SJCRH30 (cell line): ENCODE results near the gene CHID1. TPM values are rescaled to one million over a fixed set of nuclear protein-coding genes. Genes with fewer than 3 reads are reported as not detected.

Source experiments
- DNase-seq, 2 experiments: peaks; one replicate each; pipeline ENCODE4 v3.0.0-alpha.2; 2015 to 2020
- H3K27ac ChIP-seq: fragments of 250-450 bp; sonication (Bioruptor Pico); 2 replicates; pipeline ENCODE4 v1.5.1; 2020; ENCODE audit warnings: mild to moderate bottlenecking, moderate library complexity
- H3K27me3 ChIP-seq: fragments of 250-450 bp; sonication (Bioruptor Pico); 2 replicates; pipeline ENCODE4 v1.5.1; 2020; ENCODE audit warnings: mild to moderate bottlenecking, moderate library complexity
- H3K36me3 ChIP-seq: fragments of 250-450 bp; sonication (Bioruptor Pico); 2 replicates; pipeline ENCODE4 v1.5.1; 2020; ENCODE audit warnings: mild to moderate bottlenecking, moderate library complexity
- H3K4me1 ChIP-seq: fragments of 250-450 bp; sonication (Bioruptor Pico); 2 replicates; pipeline ENCODE4 v1.5.1; 2020; ENCODE audit warnings: mild to moderate bottlenecking, moderate library complexity
- H3K4me3 ChIP-seq: fragments of 250-450 bp; sonication (Bioruptor Pico); 2 replicates; pipeline ENCODE4 v1.5.1; 2020; ENCODE audit warnings: mild to moderate bottlenecking, moderate library complexity
- H3K9me3 ChIP-seq: fragments of 250-450 bp; sonication (Bioruptor Pico); replicated peaks from 2 replicates; pipeline ENCODE4 v1.5.1; 2020; ENCODE audit warnings: mild to moderate bottlenecking, moderate library complexity
- total RNA-seq: library from RNA; depleted of rRNA; stranded (reverse); fragments of >200 nt; shearing (Covaris generic); gene quantifications from 2 replicates; pipeline ENCODE4 v1.2.3, GENCODE V29; 2014

CHID1 gene
- total RNA-seq, 1 experiment from 2014 or later: 56.7 TPM

DNA sequence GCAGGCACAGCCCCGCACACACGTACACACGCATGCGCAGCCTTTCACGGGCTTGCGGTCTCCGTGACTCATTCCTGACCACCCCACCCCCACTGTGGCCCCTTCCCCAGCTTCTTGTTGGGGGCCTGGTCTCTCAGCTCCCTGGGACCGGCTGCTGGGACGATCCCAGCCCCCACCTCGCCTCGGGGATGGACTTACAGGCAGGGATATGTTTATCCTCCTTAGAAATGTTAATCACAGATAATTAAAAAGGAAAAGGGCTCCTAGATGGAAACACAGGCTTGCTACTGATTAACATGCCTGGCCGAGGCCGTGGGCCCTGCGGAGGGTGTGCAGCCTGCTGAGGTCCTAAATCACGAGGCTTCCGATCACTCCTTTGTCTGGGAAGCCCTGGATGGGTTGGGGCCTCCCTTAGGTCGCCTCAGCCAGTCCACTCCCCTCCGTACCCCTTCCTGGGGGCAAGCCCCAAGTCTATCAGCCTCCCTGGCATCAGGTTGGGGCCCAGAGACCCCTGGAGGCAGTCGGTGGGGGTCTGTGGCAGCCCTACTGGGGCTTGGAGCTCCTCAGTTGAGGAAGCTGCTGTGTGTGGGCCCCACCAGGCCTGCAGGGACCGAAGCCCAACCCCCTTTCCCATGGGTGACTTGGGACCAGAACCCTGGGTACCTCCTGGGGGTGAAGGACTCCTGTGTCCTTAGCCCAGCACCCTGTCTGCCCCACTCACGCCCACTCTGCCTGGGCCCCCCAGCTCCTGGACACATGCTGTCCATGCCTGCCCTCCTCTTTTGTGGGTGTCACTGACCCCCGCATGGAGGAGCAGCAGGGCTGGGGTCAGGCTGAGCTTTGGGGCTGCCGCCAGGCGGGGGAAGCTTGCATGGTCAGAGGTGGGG lies 47.3 kb downstream of the CHID1 start:
- Histone ChIP-seq H3K27ac (no peak overlapping the region), H3K9me3 (no peaks in the 10 kb centered on the region), H3K4me1 (peaks cover 28% of the 10 kb centered on the region), H3K4me3 (no peak overlapping the region), H3K27me3 (no peaks in the 10 kb centered on the region), H3K36me3 (no peaks in the 10 kb centered on the region)
- no peak for DNase-seq

DNA sequence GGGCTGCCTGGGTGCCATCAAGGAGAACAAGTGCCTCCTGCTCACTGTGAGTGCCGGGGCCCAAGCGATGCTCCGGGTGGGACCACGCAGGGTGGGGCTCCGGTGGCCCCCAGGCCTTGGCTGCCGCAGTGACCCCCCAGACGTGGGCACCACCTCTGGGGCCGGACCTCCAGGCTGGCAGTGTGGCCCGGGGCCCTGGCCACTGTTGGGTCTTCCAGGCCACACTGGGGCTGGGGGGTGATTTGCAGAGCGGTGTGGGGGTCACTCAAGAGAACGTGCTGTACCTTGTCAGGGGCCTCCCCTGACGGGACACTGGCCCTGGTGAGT lies 48.0 kb downstream of the CHID1 start:
- Histone ChIP-seq H3K9me3 (no peaks in the 10 kb centered on the region), H3K27ac (no peak overlapping the region), H3K4me3 (no peak overlapping the region), H3K27me3 (no peaks in the 10 kb centered on the region), H3K4me1 (peaks cover 28% of the 10 kb centered on the region), H3K36me3 (no peaks in the 10 kb centered on the region)
- no peak for DNase-seq

DNA sequence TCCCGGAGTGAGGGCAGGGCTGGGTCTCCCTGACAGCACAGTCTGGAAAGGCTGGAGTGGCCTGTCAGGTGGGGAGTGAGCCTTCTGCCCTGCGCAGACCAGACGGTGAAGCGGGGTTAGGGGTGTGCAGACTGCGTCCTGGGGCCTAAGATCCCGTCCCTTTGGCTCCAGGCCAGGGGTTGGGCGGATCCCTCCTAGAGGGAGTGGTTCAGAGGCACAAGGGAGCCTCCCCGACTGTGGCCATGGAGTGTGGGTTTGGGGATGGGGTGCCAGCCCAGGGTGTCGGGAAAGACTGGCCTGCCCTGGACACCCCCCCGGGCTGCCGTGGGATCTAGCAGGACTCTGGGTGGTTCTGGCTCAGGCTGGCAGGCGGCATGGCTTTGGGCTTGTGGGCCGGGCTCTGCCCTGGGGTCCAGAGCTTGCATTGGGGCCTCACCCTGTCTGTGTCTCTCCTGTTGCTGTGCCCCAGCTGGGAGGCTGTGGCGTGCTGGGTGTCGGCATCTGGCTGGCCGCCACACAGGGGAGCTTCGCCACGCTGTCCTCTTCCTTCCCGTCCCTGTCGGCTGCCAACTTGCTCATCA lies 48.4 kb downstream of the CHID1 start:
- no peak overlapping the region for H3K4me3 ChIP-seq
- H3K4me1 ChIP-seq: peaks cover 28% of the 10 kb centered on the region
- no peaks in the 10 kb centered on the region for H3K9me3 ChIP-seq
- no peak overlapping the region for H3K27ac ChIP-seq
- no peaks in the 10 kb centered on the region for H3K27me3 ChIP-seq
- no peaks in the 10 kb centered on the region for H3K36me3 ChIP-seq
- peak; percentile 84 to 85 for DNase-seq

DNA sequence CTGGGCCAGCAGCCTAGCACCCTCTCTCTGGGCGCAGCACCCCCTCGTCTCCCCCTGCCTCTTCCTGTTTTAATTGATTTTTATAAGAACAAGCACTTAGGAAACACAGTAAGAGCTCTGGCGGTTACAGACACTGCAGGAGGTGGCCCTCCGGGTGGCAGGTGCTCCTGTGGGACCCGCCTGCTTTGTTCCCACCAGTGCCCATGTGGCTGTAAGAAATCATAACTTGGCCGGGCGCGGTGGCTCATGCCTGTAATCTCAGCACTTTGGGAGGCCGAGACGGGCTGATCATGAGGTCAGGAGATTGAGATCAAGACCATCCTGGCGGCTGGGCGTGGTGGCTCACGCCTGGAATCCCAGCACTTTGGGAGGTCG lies 49.5 kb downstream of the CHID1 start:
- Histone ChIP-seq H3K27ac (no peak overlapping the region), H3K4me3 (no peak overlapping the region), H3K36me3 (no peaks in the 10 kb centered on the region), H3K4me1 (peaks cover 32% of the 10 kb centered on the region), H3K27me3 (no peaks in the 10 kb centered on the region), H3K9me3 (no peaks in the 10 kb centered on the region)
- no peak for DNase-seq

- H3K36me3 ChIP-seq: no peaks in the 10 kb centered on the region
- H3K4me3 ChIP-seq: no peak overlapping the region
- H3K4me1 ChIP-seq: peaks cover 35% of the 10 kb centered on the region
- no peak overlapping the region for H3K27ac ChIP-seq
- DNase-seq: no peak
- H3K27me3 ChIP-seq: no peaks in the 10 kb centered on the region
- H3K9me3 ChIP-seq: no peaks in the 10 kb centered on the region
Observed at GRCh38 chr11:860234-861104, 50.1 kb downstream of the CHID1 start.

DNA sequence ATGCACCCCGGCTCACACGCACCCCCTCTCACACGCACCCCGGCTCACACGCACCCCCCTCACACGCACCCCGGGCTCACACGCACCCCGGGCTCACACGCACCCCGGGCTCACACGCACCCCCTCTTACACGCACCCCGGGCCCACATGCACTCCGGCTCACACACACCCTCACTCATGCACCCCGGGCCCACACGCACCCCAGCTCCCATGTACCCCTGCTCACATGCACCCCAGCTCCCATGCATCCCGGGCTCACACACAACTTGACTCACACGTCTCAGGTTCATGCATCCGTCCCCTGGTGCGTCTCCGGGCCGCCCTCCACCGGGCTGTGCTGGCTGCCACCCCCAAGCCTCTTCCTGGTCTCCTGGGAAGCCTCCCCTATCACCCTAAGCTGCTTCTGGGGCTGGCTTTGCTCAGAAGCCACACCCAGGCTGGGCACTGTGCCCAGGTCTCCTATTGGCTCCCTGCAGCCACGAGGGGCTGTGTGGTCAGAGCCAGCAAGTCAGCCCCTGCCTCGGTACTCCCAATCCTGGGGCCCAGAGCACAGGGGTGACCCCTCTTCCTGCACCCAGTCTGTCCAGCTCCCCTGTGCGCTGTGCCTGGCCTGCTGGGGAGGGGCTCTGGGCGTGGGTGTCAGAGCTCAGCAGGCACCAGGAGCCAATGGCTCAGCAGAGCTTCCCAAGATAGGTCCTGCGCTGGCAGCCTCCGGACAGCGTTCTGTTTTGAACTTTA lies 51.0 kb downstream of the CHID1 start:
- Histone ChIP-seq H3K36me3 (no peaks in the 10 kb centered on the region), H3K27ac (no peak overlapping the region), H3K4me1 (peaks cover 35% of the 10 kb centered on the region), H3K9me3 (no peaks in the 10 kb centered on the region), H3K27me3 (no peaks in the 10 kb centered on the region), H3K4me3 (no peak overlapping the region)
- DNase-seq: peak; percentile 86 to 88

DNA sequence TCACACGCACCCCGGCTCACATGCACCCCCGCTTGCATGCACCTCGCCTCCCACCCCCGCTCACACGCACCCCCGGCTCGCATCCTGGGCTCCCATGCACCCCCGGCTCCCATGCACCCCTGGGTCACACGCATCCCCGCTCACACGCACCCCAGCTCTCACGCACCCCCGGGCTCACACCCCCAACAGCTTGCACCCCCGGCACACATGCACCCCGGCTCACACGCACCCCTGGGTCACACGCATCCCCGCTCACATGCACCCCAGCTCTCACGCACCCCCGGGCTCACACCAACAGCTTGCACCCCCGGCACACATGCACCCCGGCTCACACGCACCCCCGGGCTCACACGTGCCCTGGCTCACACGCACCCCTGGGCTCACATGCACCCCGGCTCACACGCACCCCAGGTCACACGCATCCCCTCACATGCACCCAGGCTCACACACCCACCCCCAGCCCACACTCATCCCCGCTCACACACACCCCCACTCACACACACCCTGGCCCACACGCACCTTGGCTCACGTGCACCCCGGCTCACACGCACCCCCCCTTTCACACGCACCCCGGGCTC lies 51.8 kb downstream of the CHID1 start:
- Histone ChIP-seq H3K4me3 (no peak overlapping the region), H3K4me1 (peaks cover 35% of the 10 kb centered on the region), H3K36me3 (no peaks in the 10 kb centered on the region), H3K27me3 (no peaks in the 10 kb centered on the region), H3K9me3 (no peaks in the 10 kb centered on the region), H3K27ac (no peak overlapping the region)
- DNase-seq: no peak

- Histone ChIP-seq H3K4me1 (peaks cover 35% of the 10 kb centered on the region), H3K27me3 (no peaks in the 10 kb centered on the region), H3K36me3 (no peaks in the 10 kb centered on the region), H3K27ac (no peak overlapping the region), H3K9me3 (no peaks in the 10 kb centered on the region), H3K4me3 (no peak overlapping the region)
- no peak for DNase-seq
Observed at GRCh38 chr11:858053-858761, 52.4 kb downstream of the CHID1 start.

DNA sequence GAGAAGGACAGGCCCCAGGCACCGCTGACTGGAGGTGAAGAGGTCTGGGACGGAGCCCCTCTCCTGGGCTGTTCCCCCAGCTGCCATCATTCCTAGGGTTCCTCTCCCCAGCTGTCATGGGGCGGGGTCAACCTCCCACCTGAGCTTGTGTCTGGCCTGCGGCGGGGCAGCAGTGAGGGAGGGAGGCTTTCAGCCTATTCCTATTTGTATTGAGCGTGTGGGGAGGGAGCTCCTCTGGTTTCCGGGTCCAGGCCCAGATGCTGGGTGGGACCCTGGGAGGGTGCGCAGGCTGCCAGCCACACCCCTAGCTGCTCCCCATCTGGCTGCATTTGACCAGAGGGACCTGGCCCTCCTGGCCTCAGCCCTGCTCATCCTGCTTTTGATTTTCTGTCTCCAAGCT lies 54.2 kb downstream of the CHID1 start:
- H3K4me1 ChIP-seq: peaks cover 22% of the 10 kb centered on the region
- no peaks in the 10 kb centered on the region for H3K27me3 ChIP-seq
- H3K27ac ChIP-seq: no peak overlapping the region
- H3K9me3 ChIP-seq: no peaks in the 10 kb centered on the region
- no peak for DNase-seq
- H3K4me3 ChIP-seq: no peak overlapping the region
- H3K36me3 ChIP-seq: no peaks in the 10 kb centered on the region

GRCh38 chr11:855796-856195 lies 54.8 kb downstream of the CHID1 start:
- H3K27ac ChIP-seq: no peak overlapping the region
- DNase-seq: no peak
- no peaks in the 10 kb centered on the region for H3K27me3 ChIP-seq
- peaks cover 16% of the 10 kb centered on the region; the same call in 1 of the 2 replicates for H3K4me1 ChIP-seq
- H3K4me3 ChIP-seq: no peak overlapping the region
- no peaks in the 10 kb centered on the region for H3K9me3 ChIP-seq
- no peaks in the 10 kb centered on the region for H3K36me3 ChIP-seq

GRCh38 chr11:855330-855674 lies 55.3 kb downstream of the CHID1 start:
- no peaks in the 10 kb centered on the region for H3K9me3 ChIP-seq
- H3K27me3 ChIP-seq: no peaks in the 10 kb centered on the region
- no peak for DNase-seq
- H3K4me3 ChIP-seq: no peak overlapping the region
- peaks cover 16% of the 10 kb centered on the region; the same call in 1 of the 2 replicates for H3K4me1 ChIP-seq
- H3K27ac ChIP-seq: no peak overlapping the region
- no peaks in the 10 kb centered on the region for H3K36me3 ChIP-seq

DNA sequence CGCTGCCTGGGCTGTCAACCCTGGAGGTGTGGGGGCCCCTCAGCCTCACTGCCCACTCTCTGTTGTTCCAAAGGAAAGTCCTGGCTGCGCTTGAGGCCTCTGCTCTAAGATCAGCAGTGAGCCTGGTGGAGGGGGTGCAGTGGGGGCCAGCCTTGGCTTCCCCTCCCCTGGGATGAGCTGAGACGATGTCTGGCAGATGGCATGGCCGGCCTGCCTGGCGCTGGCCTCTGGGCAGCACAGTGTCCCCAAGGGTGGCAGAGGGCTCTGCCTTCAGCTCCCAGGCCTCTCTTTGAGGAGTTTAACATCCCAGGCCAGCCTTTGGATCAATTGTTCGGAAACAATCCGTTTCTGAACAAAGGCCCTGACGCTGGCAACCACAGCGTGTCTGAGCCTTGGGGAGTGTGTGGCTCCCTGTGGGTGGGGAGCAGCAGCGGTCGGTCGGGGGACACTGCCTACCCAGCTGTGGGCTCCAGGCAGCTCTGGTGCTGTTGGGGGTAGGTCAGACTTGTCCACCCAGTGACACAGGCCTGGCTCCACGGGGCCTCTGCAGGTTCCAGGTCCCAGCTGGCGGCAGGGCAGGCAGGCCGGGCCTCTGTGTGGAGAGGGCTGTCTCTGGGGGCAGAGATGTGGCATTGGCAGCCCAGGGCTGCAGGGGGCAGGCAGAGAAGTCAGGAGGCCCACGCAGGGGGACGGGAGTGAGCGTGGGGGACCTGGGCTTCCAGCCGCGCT lies 55.8 kb downstream of the CHID1 start:
- H3K27ac ChIP-seq: no peak overlapping the region
- no peaks in the 10 kb centered on the region for H3K27me3 ChIP-seq
- H3K9me3 ChIP-seq: no peaks in the 10 kb centered on the region
- H3K4me3 ChIP-seq: no peak overlapping the region
- peaks cover 10% of the 10 kb centered on the region; the same call in 1 of the 2 replicates for H3K4me1 ChIP-seq
- no peaks in the 10 kb centered on the region for H3K36me3 ChIP-seq
- no peak for DNase-seq

- DNase-seq: no peak
- no peak overlapping the region for H3K4me3 ChIP-seq
- no peak overlapping the region for H3K27ac ChIP-seq
- H3K36me3 ChIP-seq: peaks cover under 1% of the 10 kb centered on the region; the same call in 1 of the 2 replicates
- H3K9me3 ChIP-seq: no peaks in the 10 kb centered on the region
- H3K4me1 ChIP-seq: peaks cover 7% of the 10 kb centered on the region; the same call in 1 of the 2 replicates
- no peaks in the 10 kb centered on the region for H3K27me3 ChIP-seq
Observed at GRCh38 chr11:853682-854448, 56.7 kb downstream of the CHID1 start.
